MCF 10A (cell line): ENCODE data around the gene KCNMA1. TPM values are rescaled to one million over a fixed set of nuclear protein-coding genes. Genes with fewer than 3 reads are reported as not detected.

ENCODE experiments used
- BruUV-seq: library from RNA; stranded (reverse); fragments of 400-500 nt; replicated peaks from 2 replicates; lab custom pipeline; 2021; lab: Mats Ljungman, UMichigan
- CTCF ChIA-PET: fragments of 300-600 bp; sonication (Branson Sonifier 250); formaldehyde crosslinking; extraction: SDS; loops from one replicate; lab custom pipeline; 2021; ENCODE audit warnings: antibody characterized with exemption, inconsistent platforms; lab: Yijun Ruan, JAX
- POLR2A ChIA-PET: fragments of 300-600, 350-650 bp; sonication (Branson Sonifier 250); formaldehyde crosslinking; extraction: SDS; loops from one replicate; lab custom pipeline; 2020; ENCODE audit warnings: antibody characterized with exemption, inconsistent platforms; lab: Yijun Ruan, JAX
- DNase-seq: peaks from one replicate; pipeline ENCODE4 v3.0.0-alpha.2; 2018; ENCODE audit not compliant: unreplicated experiment
- H3K27ac Mint-ChIP-seq: one replicate; pipeline ENCODE4 v1.8.0; 2022; ENCODE audit warnings: mild to moderate bottlenecking, low read depth, mixed read lengths; ENCODE audit not compliant: unreplicated experiment
- H3K27me3 Mint-ChIP-seq: one replicate; pipeline ENCODE4 v1.8.0; 2022; ENCODE audit warnings: mixed read lengths; ENCODE audit not compliant: insufficient read depth, unreplicated experiment
- H3K36me3 Mint-ChIP-seq: one replicate; pipeline ENCODE4 v1.8.0; 2022; ENCODE audit warnings: mild to moderate bottlenecking, moderate library complexity, mixed read lengths; ENCODE audit not compliant: insufficient read depth, unreplicated experiment
- H3K4me1 Mint-ChIP-seq: one replicate; pipeline ENCODE4 v1.8.0; 2022; ENCODE audit warnings: mixed read lengths; ENCODE audit not compliant: insufficient read depth, unreplicated experiment
- H3K4me3 Mint-ChIP-seq: one replicate; pipeline ENCODE4 v1.8.0; 2022; ENCODE audit warnings: mild to moderate bottlenecking, moderate library complexity, mixed read lengths; ENCODE audit not compliant: unreplicated experiment
- H3K9me3 Mint-ChIP-seq: one replicate; pipeline ENCODE4 v1.8.0; 2022; ENCODE audit warnings: mixed read lengths; ENCODE audit not compliant: unreplicated experiment
- CTCF ChIP-seq: fragments of 200-600 bp; IDR thresholded peaks from one replicate; pipeline ENCODE4 v1.8.0; 2022; ENCODE audit warnings: antibody characterized with exemption, mild to moderate bottlenecking; ENCODE audit not compliant: unreplicated experiment
- intact Hi-C: fragments of 100-400 bp; cut with micrococcal nuclease; formaldehyde crosslinking; loops from 2 replicates; pipeline ENCODE4 v1.14.1; 2022
- total RNA-seq: library from RNA; stranded (reverse); gene quantifications from 2 replicates; pipeline ENCODE4 v1.2.3, GENCODE V29; 2022

KCNMA1 gene
- total RNA-seq, 1 experiment from 2014 or later, result 7.5 TPM

- CTCF ChIA-PET, result interaction anchor here (0.7 kb wide), 1 partner anchor 27 kb away, joined by 3 read pairs; no protein-coding TSS in a partner anchor
- Mint-ChIP-seq H3K36me3 (no peaks in the 10 kb centered on the region), H3K9me3 (no peaks in the 10 kb centered on the region), H3K4me1 (no peaks in the 10 kb centered on the region), H3K4me3 (no peak overlapping the region), H3K27me3 (no peaks in the 10 kb centered on the region), H3K27ac (no peak overlapping the region)
- no TSS peak for BruUV-seq
- intact Hi-C loops, result no loop called here
- DNase-seq, result no peak
- POLR2A ChIA-PET, result no interaction called here
- no peak for TF ChIP-seq CTCF
These were observed 755.4 kb downstream of the KCNMA1 start for GRCh38 chr10:76882245-76882644.

DNA sequence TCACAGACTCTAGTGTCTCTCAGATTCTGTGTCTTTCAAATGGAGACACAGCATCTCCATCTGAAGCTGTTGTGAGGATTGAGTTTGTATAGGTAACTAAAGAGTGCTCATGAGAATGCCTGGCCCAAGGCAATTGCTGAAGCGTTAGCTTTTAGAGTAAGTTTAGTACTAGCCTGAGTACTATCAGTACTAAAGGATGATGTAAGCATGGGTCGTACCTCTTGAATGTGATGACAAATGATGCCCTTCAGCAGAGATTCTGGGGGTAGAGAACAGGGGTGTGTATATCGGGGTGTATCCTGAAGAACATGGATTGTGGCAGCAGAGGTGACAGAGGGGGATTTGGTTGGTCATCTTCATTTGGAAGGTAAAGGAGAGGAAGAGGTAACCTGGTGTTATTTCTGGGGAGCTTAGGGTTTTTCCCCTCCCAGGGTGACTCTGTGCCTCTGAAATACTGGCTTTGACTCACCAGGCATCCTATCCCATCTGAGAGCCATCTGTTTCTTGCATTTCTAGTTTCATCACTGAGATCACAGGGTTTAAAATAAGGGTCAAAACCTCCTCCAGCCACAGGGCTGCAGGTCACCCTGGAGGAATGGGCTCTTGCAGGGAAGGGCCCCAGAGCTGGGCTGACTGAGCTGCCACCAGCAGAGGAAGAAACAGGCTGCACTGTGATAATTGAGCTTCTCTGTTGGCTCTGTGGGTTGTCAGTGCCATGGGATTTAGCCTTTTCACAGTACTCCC is 756.0 kb downstream of the KCNMA1 start:
- ChIA-PET POLR2A (no interaction called here), CTCF (interaction anchor here (0.7 kb wide), 1 partner anchor 27 kb away, joined by 3 read pairs; no protein-coding TSS in a partner anchor)
- no peaks in the 10 kb centered on the region for H3K27me3 Mint-ChIP-seq
- intact Hi-C loops, result no loop called here
- no peak for DNase-seq
- H3K27ac Mint-ChIP-seq, result no peak overlapping the region
- no peaks in the 10 kb centered on the region for H3K36me3 Mint-ChIP-seq
- no TSS peak for BruUV-seq
- TF ChIP-seq CTCF, result no peak
- H3K4me1 Mint-ChIP-seq, result no peaks in the 10 kb centered on the region
- no peaks in the 10 kb centered on the region for H3K9me3 Mint-ChIP-seq
- no peak overlapping the region for H3K4me3 Mint-ChIP-seq

GRCh38 chr10:76880931-76881330 is 756.7 kb downstream of the KCNMA1 start:
- intact Hi-C loops, result no loop called here
- DNase-seq, result no peak
- CTCF ChIA-PET, result no interaction called here
- Mint-ChIP-seq H3K27me3 (no peaks in the 10 kb centered on the region), H3K27ac (no peak overlapping the region), H3K4me3 (no peak overlapping the region), H3K9me3 (no peaks in the 10 kb centered on the region), H3K4me1 (no peaks in the 10 kb centered on the region), H3K36me3 (no peaks in the 10 kb centered on the region)
- POLR2A ChIA-PET, result no interaction called here
- TF ChIP-seq CTCF, result no peak
- no TSS peak for BruUV-seq

DNA sequence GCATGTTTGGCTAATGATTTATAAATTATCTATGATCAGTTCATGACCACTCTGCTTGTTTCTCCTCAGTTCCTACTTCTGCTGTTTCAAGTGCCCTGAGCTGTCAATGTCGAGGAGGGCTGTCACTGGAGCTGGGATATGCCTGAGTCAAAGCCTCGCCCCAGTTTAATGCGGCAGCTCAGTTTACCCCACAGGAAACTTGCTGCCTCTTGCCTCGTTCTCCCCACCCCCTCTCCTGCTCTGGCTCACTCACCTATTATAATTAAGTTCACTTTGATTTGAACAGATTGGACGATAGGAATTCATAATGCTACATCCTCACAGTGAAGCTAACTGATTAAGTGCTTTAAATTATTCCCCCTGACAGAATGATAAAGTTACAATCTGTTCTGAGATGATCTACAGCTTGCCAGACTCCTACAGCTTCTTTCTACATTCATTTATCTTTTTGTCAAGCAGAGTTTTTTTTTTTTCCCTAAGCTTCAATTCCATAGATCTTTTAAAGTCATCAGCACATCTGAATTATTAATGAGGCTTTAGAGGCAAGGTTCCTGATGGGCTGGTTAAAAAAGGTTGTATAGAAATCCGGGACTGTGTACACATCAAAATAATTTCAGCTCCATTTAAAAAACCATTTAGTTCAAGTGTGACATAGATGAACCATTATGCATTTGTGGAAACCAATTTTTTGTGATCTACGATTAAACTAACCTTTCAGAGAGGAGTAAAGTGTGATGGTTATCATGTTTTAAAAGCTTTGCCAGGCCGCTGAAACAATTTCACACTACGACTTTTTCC is 758.3 kb downstream of the KCNMA1 start:
- BruUV-seq, result no TSS peak
- Mint-ChIP-seq H3K27ac (no peak overlapping the region), H3K27me3 (no peaks in the 10 kb centered on the region), H3K4me1 (no peaks in the 10 kb centered on the region), H3K4me3 (no peak overlapping the region), H3K36me3 (no peaks in the 10 kb centered on the region), H3K9me3 (no peaks in the 10 kb centered on the region)
- intact Hi-C loops, result no loop called here
- CTCF ChIA-PET, result interaction anchor here (0.7 kb wide), 2 partner anchors 22 to 127 kb away, joined by 3 to 4 read pairs; no protein-coding TSS in a partner anchor
- POLR2A ChIA-PET, result no interaction called here
- TF ChIP-seq CTCF, result no peak
- DNase-seq, result no peak
